ENCODE results near the gene FBXL19.

GRCh38 chr16:30929167-30929566 lies 5.8 kb downstream of the FBXL19 start:
- TF ChIP-seq POLR2A (IDR thresholded peaks at IDR 0.05) (no peak), POLR2AphosphoS5 (IDR thresholded peaks at IDR 0.05; ENCODE audit: insufficient read depth in 1 of 2, low read depth in 1 of 2) (no peak), CTCF (IDR thresholded peaks at IDR 0.05) (no peak)

Data from vagina (tissue), 2 donors.